AG09319 (cell line): ENCODE measurements around the gene KCTD15.

Experiments
- DNase-seq: peaks from one replicate; pipeline ENCODE4 v3.0.0-alpha.2; 2010; ENCODE audit warnings: low read depth; ENCODE audit errors: extremely low read depth
- TF ChIP-seq, protein P1 (sequence below): IDR thresholded peaks from 2 replicates; pipeline ENCODE4 v1.5.1; 2011; ENCODE audit warnings: low read depth, mild to moderate bottlenecking, inconsistent platforms, low read length, moderate library complexity

Gene KCTD15, protein sequence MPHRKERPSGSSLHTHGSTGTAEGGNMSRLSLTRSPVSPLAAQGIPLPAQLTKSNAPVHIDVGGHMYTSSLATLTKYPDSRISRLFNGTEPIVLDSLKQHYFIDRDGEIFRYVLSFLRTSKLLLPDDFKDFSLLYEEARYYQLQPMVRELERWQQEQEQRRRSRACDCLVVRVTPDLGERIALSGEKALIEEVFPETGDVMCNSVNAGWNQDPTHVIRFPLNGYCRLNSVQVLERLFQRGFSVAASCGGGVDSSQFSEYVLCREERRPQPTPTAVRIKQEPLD

DNA sequence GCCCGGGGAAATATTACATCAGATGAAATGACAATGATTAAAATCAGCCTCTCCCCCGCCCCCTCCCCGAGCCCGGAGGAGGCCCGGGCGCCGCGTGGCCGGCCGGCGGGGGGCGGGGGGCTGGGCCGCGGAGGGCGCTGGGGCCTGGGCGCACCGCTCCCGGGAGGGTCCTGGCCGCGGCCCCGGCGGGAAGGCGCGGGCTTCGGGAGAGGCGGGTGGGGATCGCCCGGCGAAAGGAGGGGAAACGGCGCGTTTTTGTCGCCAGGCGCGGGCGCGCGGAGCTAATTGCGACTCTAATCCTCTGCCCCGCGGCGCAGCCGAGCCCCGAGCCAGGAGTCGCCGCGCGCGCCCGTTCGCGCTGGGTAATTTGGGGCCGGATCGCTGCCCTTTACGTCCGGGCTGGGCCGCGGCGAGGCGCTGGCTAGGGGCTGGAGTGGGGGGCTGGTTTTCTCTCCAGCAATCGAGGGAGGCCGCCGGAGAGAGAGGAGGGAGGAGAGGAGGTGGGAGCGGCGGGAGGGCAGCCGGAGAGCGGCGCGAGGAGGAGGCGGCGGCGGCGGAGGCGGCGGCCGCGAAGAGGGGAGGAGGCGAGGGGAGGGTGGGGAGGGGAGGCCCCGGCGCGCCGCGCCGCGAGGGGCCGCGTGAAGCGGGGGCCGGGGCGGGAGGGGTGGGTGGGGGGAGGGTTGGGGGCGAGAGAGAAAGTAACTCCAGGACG lies at the start of gene KCTD15:
Gene KCTD15, plus strand, starts transcription at position 707 of the 712 bp plus-strand sequence. CDS start 3,585 bp downstream, outside the sequence.
- TF ChIP-seq, protein P1, sequence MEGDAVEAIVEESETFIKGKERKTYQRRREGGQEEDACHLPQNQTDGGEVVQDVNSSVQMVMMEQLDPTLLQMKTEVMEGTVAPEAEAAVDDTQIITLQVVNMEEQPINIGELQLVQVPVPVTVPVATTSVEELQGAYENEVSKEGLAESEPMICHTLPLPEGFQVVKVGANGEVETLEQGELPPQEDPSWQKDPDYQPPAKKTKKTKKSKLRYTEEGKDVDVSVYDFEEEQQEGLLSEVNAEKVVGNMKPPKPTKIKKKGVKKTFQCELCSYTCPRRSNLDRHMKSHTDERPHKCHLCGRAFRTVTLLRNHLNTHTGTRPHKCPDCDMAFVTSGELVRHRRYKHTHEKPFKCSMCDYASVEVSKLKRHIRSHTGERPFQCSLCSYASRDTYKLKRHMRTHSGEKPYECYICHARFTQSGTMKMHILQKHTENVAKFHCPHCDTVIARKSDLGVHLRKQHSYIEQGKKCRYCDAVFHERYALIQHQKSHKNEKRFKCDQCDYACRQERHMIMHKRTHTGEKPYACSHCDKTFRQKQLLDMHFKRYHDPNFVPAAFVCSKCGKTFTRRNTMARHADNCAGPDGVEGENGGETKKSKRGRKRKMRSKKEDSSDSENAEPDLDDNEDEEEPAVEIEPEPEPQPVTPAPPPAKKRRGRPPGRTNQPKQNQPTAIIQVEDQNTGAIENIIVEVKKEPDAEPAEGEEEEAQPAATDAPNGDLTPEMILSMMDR, result no peak
- no peak for DNase-seq

DNA sequence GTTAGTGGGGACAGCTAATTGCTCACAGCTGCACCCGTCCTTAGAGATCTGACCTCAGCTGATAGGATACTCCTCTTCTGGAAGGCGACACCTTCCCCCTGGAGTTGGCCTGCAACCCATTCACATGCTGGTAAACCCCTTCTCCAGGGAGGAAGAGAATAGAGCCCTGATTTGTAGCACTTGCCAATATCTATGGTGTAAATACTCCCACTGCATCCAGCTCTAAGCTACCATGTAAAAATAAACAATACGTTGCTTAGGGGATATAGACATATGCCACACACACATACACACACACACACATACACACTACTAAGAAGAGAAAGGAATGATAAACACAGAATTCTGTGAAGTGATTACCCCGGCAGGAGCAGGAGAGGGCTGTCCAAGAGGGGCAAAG lies 49.4 kb upstream of the KCTD15 start:
- TF ChIP-seq, protein P1, result no peak
- DNase-seq, result no peak

DNA sequence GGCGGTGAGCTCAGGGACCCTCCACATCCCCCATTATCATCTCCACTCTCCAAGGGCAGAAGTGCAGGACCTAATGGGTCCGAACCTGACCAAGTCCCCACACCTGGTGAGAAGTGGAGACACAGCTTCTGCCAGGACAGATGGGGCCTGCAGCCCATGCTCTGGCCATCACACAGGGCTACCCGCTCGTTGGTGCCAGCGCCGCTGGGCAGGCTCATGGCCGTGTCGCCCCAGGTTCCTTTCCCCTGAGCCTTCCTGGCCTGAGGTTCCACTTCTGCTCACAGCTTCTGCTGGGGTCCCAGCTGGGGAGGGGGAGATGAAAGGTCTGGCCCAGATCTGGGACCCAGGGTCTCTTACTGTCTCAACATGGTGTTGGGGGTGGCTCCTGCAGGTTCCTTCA lies 48.4 kb upstream of the KCTD15 start:
- TF ChIP-seq, protein P1, result no peak

DNA sequence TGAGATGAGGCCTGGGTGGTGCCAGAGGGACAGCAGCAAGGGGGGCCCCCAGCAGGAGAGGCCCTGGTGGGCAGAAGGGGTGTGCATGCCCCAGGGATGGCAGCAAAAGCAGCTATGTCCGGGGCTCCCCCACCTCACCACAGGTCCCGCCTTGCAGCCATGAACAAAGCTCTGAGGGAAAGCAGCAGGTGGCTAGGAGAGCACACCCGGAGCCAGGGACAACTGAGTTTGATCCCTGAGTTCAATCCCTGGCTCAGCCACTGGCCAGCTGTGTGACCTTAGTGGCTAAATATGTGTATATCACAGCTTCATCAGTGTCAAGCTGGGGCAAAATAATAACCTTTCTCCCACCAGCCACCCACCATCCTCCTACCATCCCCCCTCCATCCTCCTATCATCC lies 47.7 kb upstream of the KCTD15 start:
- TF ChIP-seq, protein P1, result no peak

More for the DNA sequence above, 48.4 kb upstream of the KCTD15 start:
- DNase-seq, result no peak

DNA sequence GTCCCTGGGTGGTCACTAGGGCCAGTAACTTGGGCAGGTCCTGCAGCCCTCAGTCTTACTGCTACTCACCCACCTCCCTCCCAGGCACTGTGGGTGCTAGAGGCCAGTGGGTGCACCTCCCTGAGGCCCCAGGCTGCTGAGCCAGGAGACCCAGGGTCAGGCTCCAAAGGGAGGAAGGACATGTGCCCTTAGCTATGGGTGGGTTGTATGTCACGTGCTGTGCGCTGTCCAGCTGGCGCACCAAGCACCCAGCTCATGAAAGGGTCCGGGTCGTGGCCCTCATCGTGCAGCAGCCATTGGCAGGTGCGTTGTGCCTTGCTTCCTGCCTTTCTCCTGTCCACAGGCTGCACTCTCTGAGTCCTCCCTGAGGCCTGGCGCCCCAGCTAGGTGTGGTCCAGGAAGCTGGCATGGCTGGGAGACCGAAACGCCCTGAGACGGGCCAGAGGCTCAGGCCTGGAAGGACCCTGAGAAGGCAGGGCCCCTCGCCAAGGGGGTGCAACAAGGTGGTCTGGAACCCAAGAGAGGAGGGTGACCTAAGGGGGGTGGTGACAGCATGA lies 47.0 kb upstream of the KCTD15 start:
- no peak for DNase-seq
- TF ChIP-seq, protein P1, result no peak

More for the DNA sequence above, 47.7 kb upstream of the KCTD15 start:
- no peak for DNase-seq

DNA sequence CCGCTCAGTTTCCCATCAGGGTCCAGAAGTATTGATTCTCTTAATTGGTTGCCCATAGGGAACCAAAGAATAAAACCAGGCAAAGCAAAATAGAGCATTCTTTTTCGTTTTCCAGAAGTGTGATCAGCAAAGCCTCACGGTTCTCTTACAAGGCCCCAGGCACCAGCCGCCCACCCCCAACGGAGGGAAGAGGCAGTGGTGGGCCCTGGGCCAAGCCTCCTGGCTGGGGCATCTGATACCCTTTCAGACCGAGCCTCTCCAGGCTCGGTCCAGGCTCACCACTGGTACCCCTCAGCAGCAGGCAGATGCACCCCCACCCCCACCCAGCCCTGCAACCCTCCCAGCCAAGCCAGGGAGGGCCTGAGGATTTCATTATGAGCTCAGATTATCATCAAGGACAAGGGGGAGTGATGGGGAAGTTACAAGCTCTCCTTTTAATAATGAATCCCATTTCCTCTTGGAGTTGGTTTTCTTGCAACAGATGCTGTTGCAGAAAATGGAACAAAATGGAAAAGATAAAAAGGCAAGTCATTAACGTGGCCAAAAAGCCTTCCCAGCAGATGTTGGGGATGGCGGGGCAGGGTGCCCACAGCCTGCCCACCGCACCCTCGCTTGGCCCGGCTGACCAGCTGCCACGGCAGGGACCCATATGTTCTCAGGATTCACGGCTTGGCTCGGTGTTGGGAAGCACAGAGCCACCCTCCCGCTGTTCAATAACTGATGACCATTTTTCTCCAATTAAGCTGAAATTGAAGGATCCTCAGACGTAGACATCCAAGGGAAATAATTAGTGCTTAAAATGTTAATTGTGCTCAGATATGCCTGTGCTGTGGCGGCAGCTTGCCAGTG lies 45.9 kb upstream of the KCTD15 start:
- no peak for DNase-seq
- TF ChIP-seq, protein P1, result no peak
